ENCODE results near the gene CAPRIN1.
"Not testable (repeated sequence)": the region's sequence is repeated elsewhere in the genome, so short reads cannot be mapped to it uniquely, and the experiment has no call there.

DNA sequence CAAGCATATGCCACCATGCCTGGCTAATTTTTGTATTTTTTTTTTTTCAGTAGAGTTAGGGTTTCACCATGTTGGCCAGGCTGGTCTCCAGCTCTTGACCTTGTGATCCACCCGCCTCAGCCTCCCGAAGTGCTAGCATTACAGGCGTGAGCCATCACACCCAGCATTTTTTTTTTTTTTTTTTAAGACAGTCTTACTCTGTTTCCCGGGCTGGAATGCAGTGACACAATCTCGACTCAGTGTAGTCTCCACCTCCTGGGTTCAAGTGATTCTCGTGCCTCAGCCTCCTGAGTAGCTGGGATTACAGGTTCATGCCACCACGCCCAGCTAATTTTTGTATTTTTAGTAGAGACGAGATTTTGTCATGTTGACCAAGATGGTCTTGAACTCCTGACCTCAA, 15.2 kb downstream of the CAPRIN1 start:
- not testable (repeated sequence) for TF ChIP-seq NFIC (IDR thresholded peaks at IDR 0.05; ENCODE audit: borderline replicate concordance); MXI1 (IDR thresholded peaks at IDR 0.05; ENCODE audit: low read depth, low read length); CTCF (IDR thresholded peaks at IDR 0.05); RFX5 (IDR thresholded peaks at IDR 0.05; ENCODE audit: low read length); JUND (IDR thresholded peaks at IDR 0.05); SMC3 (IDR thresholded peaks at IDR 0.05; ENCODE audit: low read depth, low read length); IRF3 (IDR thresholded peaks at IDR 0.05; ENCODE audit: low read depth, low read length); RAD21 (IDR thresholded peaks at IDR 0.05; ENCODE audit: low read length); USF1 (IDR thresholded peaks at IDR 0.05; ENCODE audit: borderline replicate concordance, low read depth); FOXM1 (IDR thresholded peaks at IDR 0.05; ENCODE audit: low read depth)
- TF ChIP-seq, protein P1, sequence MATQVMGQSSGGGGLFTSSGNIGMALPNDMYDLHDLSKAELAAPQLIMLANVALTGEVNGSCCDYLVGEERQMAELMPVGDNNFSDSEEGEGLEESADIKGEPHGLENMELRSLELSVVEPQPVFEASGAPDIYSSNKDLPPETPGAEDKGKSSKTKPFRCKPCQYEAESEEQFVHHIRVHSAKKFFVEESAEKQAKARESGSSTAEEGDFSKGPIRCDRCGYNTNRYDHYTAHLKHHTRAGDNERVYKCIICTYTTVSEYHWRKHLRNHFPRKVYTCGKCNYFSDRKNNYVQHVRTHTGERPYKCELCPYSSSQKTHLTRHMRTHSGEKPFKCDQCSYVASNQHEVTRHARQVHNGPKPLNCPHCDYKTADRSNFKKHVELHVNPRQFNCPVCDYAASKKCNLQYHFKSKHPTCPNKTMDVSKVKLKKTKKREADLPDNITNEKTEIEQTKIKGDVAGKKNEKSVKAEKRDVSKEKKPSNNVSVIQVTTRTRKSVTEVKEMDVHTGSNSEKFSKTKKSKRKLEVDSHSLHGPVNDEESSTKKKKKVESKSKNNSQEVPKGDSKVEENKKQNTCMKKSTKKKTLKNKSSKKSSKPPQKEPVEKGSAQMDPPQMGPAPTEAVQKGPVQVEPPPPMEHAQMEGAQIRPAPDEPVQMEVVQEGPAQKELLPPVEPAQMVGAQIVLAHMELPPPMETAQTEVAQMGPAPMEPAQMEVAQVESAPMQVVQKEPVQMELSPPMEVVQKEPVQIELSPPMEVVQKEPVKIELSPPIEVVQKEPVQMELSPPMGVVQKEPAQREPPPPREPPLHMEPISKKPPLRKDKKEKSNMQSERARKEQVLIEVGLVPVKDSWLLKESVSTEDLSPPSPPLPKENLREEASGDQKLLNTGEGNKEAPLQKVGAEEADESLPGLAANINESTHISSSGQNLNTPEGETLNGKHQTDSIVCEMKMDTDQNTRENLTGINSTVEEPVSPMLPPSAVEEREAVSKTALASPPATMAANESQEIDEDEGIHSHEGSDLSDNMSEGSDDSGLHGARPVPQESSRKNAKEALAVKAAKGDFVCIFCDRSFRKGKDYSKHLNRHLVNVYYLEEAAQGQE (IDR thresholded peaks at IDR 0.05; ENCODE audit: low read depth, low read length): not testable (repeated sequence)
- TF ChIP-seq, protein P2, sequence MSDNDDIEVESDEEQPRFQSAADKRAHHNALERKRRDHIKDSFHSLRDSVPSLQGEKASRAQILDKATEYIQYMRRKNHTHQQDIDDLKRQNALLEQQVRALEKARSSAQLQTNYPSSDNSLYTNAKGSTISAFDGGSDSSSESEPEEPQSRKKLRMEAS (IDR thresholded peaks at IDR 0.05; ENCODE audit: low read depth): not testable (repeated sequence)
